ENCODE results near the gene NF1. TPM values are rescaled to one million over a fixed set of nuclear protein-coding genes. Genes with fewer than 3 reads are reported as not detected.

Gene NF1
- total RNA-seq, 4 donors from 2014 or later = 66.1 to 107 (median 90.9) TPM

DNA sequence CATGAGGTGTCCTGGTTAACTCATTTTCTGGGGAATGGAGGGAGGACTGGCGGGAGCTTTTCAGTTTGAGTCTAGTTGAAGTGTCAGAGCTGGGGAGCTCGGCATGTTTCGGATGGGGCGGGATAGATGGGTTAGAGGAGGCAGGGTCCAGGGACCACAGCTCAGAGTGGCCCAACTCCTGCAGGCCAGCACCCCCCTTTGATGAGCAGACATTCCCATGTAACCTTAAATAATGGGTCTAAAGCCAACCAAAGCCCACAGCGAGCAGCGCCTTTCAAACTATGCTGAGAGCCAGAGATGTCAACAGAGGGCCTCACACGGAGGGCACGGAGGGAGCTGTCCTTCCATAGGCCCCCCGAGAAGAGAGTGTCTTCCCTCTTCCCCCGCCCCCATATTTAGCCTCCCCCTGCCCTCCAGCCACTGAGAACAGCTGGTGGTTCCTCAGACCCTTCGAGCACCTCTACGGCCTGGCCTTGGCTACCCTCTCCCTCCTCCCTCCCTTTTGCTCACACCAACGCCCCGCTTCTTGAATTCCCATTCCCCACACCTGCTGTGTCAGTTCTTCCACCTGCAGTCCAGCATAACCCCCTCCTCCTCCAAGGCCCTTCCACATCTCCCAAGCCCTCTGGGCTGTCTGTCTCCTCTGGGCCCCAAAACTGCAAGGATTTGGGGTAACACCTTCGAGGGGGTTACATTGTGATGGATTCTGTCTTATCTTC is 318.5 kb downstream of the NF1 start:
- 71 to 77% methylated on average over 15 of the region's 15 CpGs for WGBS, 2 donors
- DNase-seq (ENCODE audit: low spot score in 2 of 2) = no peak
- Histone ChIP-seq H3K4me3 (no peak overlapping the region), H3K27ac (peak overlapping the region in 2 of 4 donors; percentile 51 to 96), H3K27me3 (no peaks in the 10 kb centered on the region), H3K36me3 (no peaks in the 10 kb centered on the region), H3K9me3 (no peaks in the 10 kb centered on the region), H3K4me1 (peaks cover 0 to 46% (median 25%) of the 10 kb centered on the region in 4 donors)
- no peak for TF ChIP-seq POLR2A (IDR thresholded peaks at IDR 0.05)
- no peak for TF ChIP-seq CTCF (IDR thresholded peaks at IDR 0.05)
- TF ChIP-seq EP300 (IDR thresholded peaks at IDR 0.05) = no peak

GRCh38 chr17:31413874-31414549 is 319.2 kb downstream of the NF1 start:
- 35 to 44% methylated on average over 11 to 12 of the region's 12 CpGs for WGBS, 2 donors
- H3K4me1 ChIP-seq = peaks cover 0 to 46% (median 25%) of the 10 kb centered on the region in 4 donors
- DNase-seq (ENCODE audit: low spot score in 2 of 2) = no peak

DNA sequence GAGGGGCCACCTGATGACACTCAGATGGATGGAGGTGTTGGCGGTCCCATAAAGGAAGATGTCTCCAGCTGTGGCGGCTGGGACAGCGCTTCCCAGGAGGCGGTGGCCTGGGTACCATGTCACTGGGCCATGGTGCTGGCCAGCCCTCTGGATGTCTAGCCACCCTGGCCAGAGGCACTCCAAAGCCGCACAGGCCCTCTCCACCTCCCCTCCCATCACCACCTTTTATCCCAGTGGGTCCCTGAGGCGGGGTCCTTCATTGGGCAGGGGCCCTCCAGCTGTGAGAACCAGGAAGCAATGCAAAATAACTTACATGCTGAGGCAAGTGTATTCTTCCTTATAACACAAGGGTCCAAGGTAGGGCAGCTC is 319.8 kb downstream of the NF1 start:
- no peak for TF ChIP-seq POLR2A (IDR thresholded peaks at IDR 0.05)
- no peak for TF ChIP-seq EP300 (IDR thresholded peaks at IDR 0.05)
- TF ChIP-seq CTCF (IDR thresholded peaks at IDR 0.05) = no peak
- Histone ChIP-seq H3K4me1 (peaks cover 0 to 46% (median 27%) of the 10 kb centered on the region in 4 donors), H3K27ac (peak overlapping the region in 3 of 4 donors; percentile 34 to 96 (median 89)), H3K36me3 (no peaks in the 10 kb centered on the region), H3K27me3 (no peaks in the 10 kb centered on the region), H3K9me3 (no peaks in the 10 kb centered on the region), H3K4me3 (no peak overlapping the region)
- no peak for DNase-seq (ENCODE audit: low spot score in 2 of 2)
- 79 to 94% methylated on average over 6 of the region's 6 CpGs for WGBS, 2 donors

More at GRCh38 chr17:31413874-31414549, 319.2 kb downstream of the NF1 start:
- Histone ChIP-seq H3K36me3 (no peaks in the 10 kb centered on the region), H3K27me3 (no peaks in the 10 kb centered on the region), H3K9me3 (no peaks in the 10 kb centered on the region), H3K4me3 (no peak overlapping the region), H3K27ac (peak overlapping the region in 2 of 4 donors; percentile 51 to 96)
- no peak for TF ChIP-seq POLR2A (IDR thresholded peaks at IDR 0.05)
- TF ChIP-seq EP300 (IDR thresholded peaks at IDR 0.05) = no peak
- no peak for TF ChIP-seq CTCF (IDR thresholded peaks at IDR 0.05)

DNA sequence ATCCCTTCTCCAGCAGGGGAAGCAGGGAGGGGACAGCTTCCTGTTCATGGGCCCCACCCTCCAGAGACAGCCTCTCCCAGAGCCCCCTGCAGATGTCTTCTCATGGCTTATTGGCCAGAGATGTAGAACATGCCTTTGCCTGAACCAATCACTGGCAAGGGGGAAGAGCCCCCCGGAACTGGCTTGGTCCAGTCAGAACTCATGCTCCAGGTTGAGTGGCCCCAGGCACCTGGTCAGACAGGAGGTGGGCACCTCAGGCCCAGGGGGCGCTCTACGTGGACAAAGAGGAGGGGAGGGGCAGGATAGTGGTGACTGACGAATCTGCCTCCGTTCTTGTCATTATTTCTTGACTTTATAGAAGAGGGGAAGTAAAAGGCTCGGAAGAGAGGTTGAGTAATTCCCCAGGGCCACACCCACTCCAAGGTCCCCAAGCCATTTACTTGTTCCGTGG is 320.3 kb downstream of the NF1 start:
- 51 to 54% methylated on average over 7 of the region's 7 CpGs for WGBS, 2 donors
- H3K27me3 ChIP-seq = no peaks in the 10 kb centered on the region
- H3K9me3 ChIP-seq = no peaks in the 10 kb centered on the region
- DNase-seq (ENCODE audit: low spot score in 2 of 2) = no peak
- peak overlapping the region in 3 of 4 donors; percentile 34 to 96 (median 89) for H3K27ac ChIP-seq
- H3K36me3 ChIP-seq = no peaks in the 10 kb centered on the region
- H3K4me3 ChIP-seq = no peak overlapping the region
- H3K4me1 ChIP-seq = peaks cover 0 to 46% (median 27%) of the 10 kb centered on the region in 4 donors
- TF ChIP-seq CTCF (IDR thresholded peaks at IDR 0.05) (no peak), POLR2A (IDR thresholded peaks at IDR 0.05) (no peak), EP300 (IDR thresholded peaks at IDR 0.05) (no peak)

Data from tibial nerve (tissue), 4 donors.